Islet precursor cell (in vitro differentiated cells): ENCODE measurements around the gene SSB.
"Not testable (repeated sequence)": the region's sequence is repeated elsewhere in the genome, so short reads cannot be mapped to it uniquely, and the experiment has no call there.

ENCODE experiments used
- DNase-seq: peaks from one replicate; pipeline ENCODE4 v3.0.0-alpha.2; 2018

Gene SSB

DNA sequence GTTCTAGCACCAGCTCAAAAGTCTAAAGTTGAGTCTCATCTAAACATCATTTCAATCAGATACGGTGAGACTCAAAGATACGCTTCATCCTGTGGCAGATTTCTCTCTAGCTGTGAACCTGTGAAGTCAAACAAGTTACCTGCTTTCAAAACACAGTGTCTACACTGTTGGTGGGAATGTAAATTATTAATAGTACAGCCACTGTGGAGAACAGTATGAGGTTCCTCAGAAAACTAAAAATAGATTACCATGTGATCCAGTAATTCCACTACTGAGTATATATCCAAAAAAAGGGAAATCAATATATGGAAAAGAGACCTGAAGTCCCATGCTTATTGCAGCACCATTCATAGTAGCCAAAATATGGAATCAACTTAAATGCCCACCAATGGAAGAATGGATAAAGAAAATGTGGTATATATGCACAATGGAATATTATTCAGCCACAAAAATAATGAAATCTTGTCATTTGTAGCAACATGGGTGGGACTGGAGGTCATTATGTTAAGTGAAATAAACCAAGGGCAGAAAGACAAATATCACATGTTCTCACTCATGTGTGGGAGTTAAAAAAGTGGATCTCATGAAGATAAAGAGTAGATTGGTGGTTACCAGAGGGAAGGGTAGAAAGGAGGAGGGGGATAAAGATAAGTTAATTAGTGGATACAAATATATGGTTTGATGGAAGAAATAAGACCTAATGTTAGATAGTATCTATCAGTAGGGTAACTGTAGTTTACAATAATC, 40.2 kb downstream of the SSB start:
- DNase-seq = no peak

GRCh38 chr2:169839954-169840746, 41.5 kb downstream of the SSB start:
- DNase-seq = peak; percentile 67

DNA sequence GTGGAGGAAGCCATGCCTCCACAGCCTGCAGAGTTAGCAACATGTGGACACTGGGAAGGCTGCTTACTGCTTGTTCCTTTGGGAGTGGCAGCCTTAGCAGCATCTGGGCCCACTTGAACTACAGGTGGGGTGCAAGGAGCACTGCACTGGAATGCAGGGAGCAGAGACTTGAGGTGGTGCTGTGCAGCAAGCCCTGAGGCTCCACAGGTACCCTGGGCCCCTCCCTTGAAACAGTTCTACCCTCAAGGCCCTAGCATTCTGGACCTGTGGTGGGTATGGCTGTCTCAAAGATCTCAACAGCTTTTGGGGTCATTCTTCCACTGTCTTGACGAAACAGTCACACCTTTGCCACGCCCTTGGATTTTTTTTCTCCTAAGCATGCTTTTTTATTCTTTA, 42.1 kb downstream of the SSB start:
- DNase-seq = no peak

- not testable (repeated sequence) for DNase-seq
Observed at GRCh38 chr2:169841625-169842024, 43.0 kb downstream of the SSB start.

- DNase-seq = no peak
Observed at GRCh38 chr2:169845016-169845415, 46.3 kb downstream of the SSB start.

- DNase-seq = not testable (repeated sequence)
Observed at GRCh38 chr2:169848959-169849693, 50.5 kb downstream of the SSB start.

DNA sequence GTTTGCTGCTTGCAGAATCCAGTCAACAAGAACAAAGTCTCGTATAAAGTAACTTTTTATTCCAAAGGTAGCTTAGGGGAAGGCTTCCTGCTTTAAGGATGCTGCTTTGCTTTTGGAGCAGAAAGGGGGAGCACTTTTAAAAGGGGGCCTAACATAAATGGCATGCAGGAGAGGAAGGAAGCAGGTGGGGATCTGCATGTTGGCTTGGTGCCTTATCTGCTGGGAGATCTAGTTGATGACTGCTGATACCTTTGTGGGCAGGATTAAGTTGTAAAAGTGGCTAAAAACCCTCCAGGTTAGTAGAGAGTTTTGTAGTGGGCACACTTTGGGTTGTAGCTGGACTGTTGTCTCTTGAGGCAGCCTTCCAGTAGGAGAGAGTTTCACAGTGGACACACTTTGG, 51.0 kb downstream of the SSB start:
- DNase-seq = no peak

GRCh38 chr2:169853041-169853668, 54.5 kb downstream of the SSB start:
- DNase-seq = no peak

DNA sequence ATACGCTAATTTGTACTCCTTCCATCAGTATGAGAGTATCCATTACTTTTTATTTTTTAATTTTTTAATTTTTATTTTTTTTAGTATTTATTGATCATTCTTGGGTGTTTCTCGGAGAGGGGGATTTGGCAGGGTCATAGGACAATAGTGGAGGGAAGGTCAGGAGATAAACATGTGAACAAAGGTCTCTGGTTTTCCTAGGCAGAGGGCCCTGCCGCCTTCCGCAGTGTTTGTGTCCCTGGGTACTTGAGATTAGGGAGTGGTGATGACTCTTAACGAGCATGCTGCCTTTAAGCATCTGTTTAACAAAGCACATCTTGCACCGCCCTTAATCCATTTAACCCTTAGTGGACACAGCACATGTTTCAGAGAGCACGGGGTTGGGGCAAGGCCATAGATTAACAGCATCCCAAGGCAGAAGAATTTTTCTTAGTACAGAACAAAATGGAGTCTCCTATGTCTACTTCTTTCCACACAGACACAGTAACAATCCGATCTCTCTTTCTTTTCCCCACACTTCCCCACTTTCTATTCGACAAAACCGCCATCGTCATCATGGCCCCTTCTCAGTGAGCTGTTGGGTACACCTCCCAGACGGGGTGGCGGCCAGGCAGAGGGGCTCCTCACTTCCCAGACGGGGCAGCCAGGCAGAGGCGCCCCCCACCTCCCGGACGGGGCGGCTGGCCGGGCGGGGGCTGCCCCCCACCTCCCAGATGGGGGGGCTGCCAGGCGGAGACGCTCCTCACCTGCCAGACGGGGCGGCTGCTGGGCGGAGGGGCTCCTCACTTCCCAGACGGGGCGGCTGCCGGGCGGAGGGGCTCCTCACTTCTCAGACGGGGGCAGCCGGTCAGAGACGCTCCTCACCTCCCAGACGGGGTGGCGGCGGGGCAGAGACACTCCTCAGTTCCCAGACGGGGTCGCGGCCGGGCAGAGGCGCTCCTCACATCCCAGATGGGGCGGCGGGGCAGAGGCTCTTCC, 56.9 kb downstream of the SSB start:
- DNase-seq = not testable (repeated sequence)

GRCh38 chr2:169859423-169859822, 60.8 kb downstream of the SSB start:
- DNase-seq = no peak

GRCh38 chr2:169860149-169860548, 61.5 kb downstream of the SSB start:
- no peak for DNase-seq
